Medulla oblongata (tissue), 1 donor: ENCODE results near the gene CABLES1.

Experiments used
- DNase-seq: peaks from one replicate; pipeline ENCODE4 v3.0.0-alpha.2; 2015; ENCODE audit errors: extremely low spot score

CABLES1 gene

GRCh38 chr18:23113576-23113975, 21.7 kb upstream of the CABLES1 start:
- DNase-seq, result no peak

GRCh38 chr18:23114171-23114881, 21.0 kb upstream of the CABLES1 start:
- DNase-seq, result no peak

DNA sequence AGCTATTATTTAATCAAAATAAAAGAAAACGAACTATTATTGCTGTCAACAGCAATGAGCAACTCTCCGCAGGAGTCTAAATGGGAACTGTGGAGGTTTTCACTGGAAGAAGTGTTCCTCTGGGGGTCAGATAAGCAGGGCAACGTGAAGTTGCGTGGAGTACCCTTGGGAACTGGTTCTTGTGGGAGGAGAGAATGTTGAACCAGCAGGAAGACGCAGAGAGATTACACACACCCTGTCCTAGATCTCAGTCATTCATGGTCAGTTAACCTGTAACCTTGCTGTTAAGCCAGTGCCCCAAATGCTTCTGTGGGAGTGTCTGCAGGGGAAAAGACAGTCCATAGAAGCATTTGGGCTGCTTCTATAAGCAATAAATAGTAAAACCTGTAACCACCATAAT, 20.4 kb upstream of the CABLES1 start:
- no peak for DNase-seq

- no peak for DNase-seq
These were observed 19.6 kb upstream of the CABLES1 start for GRCh38 chr18:23115683-23116096.

GRCh38 chr18:23121133-23121532, 14.2 kb upstream of the CABLES1 start:
- DNase-seq, result no peak

DNA sequence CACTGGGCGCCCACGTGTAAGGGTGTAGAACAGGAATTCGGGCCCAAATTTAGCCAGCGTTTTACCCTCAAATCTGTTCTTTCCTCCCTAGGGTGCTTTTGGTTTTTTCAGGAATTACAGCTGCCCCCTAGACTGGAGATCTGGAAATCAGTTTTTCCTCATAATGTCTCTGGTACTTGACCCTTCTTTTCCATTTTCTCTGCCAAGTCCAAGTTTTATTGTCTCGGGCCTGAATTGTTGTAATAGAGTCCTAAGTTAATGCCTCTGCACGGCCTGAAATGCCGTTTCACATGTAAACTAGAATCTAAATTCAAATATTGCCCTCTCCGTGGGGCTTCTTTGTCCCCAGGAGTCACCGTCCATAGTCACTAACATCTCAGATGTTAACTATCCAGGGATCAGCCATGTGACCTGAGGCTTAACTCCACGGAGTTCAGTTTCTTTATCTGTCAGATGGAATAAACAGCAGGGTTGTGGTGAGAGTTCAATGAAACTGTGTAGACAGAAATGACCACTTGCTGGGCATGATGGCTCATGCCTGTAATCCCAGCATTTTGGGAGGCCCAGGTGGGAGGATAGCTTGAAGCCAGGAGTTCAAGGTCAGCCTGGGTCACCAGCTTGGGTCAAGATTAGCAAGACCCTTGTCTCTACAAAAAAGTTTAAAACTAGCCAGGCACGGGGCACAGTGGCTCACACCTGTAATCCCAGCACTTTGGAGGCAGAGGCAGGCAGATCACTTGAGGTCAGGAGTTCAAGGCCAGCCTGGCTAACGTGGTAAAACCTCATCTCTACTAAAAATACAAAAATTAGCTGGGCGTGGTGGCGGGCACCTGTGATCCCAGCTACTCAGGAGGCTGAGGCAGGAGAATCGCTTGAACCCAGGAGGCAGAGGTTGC, 12.7 kb upstream of the CABLES1 start:
- DNase-seq, result no peak

- peak; percentile 43 for DNase-seq
These were observed 8.8 kb upstream of the CABLES1 start for GRCh38 chr18:23126376-23127056.

DNA sequence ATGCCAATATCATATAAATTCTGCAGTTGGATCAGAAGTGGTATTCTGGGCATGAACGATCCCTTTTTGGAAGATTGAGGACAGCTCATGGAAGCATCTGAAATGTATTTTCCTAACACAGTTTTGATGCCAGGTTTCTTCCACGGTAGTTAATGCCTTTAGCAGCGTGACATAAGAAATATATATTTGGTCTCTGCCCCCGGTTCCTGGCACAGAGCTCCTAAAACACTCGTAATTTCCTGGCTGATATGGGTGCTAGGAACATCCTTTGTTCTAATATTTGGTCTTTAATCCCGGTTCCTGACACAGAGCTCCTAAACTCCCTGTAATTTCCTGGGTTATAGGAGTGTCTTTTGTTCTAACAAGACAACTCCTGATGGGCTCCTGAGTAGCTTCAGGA, 8.2 kb upstream of the CABLES1 start:
- no peak for DNase-seq

DNA sequence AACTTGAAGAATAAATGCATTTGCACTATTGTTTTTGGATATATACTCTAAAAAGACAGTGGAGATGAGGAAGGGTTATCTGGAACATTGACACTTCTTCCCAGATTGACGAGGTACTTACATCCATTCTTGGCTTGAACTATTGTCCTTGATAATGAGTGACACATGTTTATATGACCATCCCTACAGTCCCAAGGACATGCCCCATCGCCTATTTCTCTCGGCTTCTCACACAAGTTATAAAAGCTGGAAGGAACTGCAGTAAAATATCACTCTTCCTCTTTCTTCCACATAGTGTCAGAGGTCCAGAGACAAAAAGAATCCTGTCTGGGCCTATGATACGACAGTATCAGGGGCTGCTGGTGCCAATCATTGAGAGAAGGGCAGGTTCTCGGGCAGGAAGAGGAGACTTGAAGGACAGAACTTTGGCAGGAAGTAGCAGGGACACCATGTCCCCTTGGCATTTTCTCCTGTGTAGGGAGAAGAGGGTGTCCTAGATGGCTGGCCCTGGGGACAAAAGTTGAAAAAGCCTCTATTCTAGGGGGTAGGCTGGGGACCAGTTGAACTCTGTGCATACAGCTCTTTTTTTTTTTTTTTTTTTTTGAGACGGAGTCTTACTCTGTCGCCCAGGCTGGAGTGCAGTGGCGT, 5.8 kb upstream of the CABLES1 start:
- DNase-seq, result no peak

- peak; percentile 93 for DNase-seq
These were observed 3.5 kb upstream of the CABLES1 start for GRCh38 chr18:23131693-23132319.

- no peak for DNase-seq
These were observed 1.2 kb upstream of the CABLES1 start for GRCh38 chr18:23133860-23134779.

GRCh38 chr18:23135550-23136325, 453 bp downstream of the CABLES1 start:
- DNase-seq, result no peak

GRCh38 chr18:23136326-23137096, 1.2 kb downstream of the CABLES1 start:
- DNase-seq, result no peak

DNA sequence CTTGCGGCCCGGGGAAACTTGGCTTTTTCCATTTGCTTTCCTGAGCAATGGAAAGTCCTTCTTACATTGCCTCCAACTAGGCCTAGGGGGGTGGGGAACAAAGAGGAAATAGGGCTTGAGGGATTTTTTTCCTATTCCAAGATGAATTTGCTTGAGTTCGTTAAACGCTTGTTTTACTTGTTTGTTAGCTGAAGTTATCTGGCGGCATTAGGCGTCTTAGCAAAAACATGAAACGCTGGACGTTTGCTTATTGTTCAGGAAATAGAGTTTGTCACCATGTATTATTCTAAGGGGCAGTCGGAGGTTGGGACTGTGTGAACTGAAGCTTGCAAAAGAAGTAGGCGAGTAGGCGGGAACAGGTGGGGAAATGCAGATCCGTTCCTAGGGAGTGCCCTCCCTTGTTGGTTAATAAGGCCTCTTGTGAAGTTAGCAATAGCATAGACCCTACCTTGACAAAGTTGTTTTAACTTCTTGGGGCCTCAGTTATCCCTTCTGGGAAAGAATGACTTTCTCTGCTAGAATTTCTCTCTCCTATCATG, 1.9 kb downstream of the CABLES1 start:
- DNase-seq, result no peak

- no peak for DNase-seq
These were observed 2.5 kb downstream of the CABLES1 start for GRCh38 chr18:23137788-23138216.

DNA sequence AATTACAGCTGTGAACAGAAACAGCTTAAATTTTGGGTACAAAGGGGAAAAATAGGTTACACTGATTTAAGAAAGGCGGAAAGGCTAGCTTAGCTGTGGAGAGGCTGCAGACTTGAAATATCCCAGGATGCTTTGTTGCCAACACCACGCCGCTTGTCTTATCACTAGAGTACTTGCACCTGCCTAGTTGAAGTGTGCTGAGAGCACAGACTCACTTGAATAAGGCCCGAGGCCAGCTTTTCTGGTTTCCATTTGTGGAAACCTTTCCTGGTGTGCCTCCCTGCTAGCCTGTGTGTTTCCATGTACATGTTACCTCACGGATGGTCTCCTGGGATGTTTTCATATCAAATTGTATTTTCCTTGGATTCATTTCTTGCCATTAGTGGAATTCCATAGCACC, 3.2 kb downstream of the CABLES1 start:
- DNase-seq, result no peak

DNA sequence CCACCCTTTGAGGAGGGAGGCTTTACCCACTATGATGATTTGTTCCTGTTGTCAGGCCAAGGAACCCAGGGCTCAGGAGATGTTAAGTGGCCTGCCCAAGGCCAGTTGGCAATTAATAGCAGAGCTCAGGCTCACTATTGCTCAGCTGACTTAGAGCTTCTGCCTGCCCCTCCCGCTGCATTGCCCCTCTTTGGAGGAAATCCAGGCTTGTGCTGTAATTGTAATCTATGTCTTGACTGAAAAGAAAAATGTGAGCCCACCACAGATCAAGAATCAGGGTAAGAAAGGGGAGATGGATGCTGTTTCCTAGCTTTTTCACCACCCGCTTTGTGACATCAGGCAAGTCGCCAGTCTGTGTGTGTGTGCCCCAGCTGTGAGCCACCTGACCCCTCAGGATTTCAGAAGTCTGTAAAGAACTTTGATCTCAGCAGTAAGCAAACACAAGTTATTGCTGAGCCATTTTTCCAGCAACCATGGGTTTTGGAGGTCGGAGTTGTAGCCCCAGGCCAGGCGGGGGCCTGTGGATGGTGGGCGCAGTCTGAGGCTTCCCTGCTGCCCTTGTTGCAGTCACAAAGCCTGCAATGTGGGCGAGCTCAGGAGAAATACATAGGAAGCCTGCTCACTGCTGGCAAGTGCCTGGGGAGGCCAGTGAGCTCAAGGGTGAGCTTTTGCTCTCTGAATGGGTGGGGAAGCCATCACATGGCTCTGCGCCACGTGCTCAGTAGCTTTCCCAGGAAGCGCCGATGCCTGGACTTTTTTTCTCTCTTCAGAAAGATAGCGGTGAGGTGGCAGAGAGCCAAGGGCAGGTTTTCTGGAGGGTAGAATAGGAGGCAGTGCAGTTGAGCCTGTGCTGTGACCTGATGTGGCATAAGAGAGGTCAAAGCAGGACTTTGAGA, 6.1 kb downstream of the CABLES1 start:
- no peak for DNase-seq
